Measurements from ENCODE around the gene IFNA14. TPM values are rescaled to one million over a fixed set of nuclear protein-coding genes. Genes with fewer than 3 reads are reported as not detected.

The IFNA14 gene
- total and polyA plus RNA-seq, 2 experiments from 2014 or later, result not detected

DNA sequence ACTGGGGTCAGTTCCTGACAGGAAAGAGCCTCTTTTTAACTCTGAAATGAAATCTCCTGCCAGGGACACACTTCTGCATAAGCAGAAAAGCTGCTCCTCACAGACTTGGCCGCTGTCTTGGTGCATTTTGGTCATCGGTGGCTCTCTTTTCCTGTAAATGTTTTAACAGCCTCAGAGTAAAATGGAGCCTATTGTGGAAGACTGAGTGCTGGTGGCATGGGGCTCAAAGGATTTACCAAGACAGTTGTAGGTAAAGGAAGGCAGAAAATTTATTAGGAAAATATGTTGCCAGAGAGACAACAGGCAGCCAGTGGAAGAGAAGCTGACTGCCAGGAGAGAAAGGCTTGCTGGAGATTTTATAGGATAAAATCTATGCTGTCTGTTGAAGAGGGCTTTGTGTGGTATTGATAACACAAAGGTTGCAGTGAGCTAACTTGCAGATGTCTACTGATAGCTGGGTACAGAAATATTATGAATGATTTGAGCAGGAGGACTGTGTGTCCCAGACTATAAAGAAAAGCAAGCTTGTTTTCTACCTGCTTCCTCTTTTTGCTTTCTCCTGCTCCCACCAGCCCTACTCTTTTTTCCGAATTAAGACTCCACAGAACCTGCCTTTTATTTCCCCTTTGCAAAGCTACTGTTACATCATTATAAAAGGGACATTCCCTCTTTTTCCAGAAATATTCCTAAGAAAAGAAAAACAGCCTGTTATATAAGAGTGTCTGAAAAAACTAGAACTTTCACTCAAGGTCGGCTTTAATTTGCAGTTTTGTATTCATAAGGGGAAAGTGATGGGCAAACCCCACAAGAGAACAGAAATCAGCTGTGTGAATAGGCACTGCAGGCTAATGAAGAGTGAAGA lies 27.9 kb upstream of the IFNA14 start (continued):
- TF ChIP-seq, protein P1, sequence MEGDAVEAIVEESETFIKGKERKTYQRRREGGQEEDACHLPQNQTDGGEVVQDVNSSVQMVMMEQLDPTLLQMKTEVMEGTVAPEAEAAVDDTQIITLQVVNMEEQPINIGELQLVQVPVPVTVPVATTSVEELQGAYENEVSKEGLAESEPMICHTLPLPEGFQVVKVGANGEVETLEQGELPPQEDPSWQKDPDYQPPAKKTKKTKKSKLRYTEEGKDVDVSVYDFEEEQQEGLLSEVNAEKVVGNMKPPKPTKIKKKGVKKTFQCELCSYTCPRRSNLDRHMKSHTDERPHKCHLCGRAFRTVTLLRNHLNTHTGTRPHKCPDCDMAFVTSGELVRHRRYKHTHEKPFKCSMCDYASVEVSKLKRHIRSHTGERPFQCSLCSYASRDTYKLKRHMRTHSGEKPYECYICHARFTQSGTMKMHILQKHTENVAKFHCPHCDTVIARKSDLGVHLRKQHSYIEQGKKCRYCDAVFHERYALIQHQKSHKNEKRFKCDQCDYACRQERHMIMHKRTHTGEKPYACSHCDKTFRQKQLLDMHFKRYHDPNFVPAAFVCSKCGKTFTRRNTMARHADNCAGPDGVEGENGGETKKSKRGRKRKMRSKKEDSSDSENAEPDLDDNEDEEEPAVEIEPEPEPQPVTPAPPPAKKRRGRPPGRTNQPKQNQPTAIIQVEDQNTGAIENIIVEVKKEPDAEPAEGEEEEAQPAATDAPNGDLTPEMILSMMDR (conservative IDR thresholded peaks at IDR 0.05; ENCODE audit: low read depth in 2 of 2), result no peak
- no peak for TF ChIP-seq CREB1 (CRISPR knock-in tag; IDR thresholded peaks at IDR 0.05; ENCODE audit: low read depth)

DNA sequence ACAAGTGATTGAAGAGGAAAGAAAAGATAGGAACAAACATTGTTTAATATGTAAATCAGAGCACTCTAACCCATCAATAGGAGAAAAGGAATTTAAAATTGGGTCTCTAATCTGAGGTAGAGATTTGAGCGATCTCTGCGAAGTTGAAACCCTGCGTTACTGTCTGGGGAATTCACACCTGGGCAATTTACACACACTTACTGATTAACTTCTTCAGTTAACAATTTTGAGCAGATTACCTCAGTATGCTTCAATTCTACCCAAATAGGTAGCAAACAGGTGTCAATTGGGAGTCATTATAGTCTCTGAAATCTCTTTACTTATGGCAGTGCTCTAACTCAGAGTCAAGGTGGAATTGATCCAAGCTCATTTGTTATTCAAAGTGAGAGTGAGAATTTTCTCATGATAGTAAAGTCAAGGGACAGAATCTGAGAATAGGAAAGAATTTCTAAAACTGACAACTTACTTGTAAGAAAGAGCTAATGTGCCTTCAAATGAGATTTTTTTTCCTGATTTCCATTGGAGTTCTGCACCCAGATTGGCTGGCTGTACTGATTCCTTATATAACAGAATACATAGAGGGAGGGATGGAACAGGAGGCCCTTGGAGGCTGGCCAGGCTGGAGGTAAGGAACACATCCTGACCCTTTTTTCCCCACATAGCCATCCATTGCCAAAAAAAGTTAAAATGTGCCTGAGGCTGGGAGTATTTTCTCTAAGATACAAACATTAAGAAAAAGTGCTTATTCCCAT lies 27.1 kb upstream of the IFNA14 start:
- no peaks in the 10 kb centered on the region for H3K4me1 ChIP-seq (ENCODE audit: insufficient read depth)
- no peaks in the 10 kb centered on the region for H3K79me2 ChIP-seq (replicated peaks; ENCODE audit: insufficient read depth)
- H3K36me3 ChIP-seq (ENCODE audit: insufficient read depth), result no peaks in the 10 kb centered on the region
- no peak overlapping the region for H3K4me3 ChIP-seq
- no peaks in the 10 kb centered on the region for H3K36me3 Mint-ChIP-seq (ENCODE audit: low read depth)
- no peak overlapping the region for H3K27ac Mint-ChIP-seq
- no peak overlapping the region for H3K4me2 ChIP-seq
- H2AFZ ChIP-seq, result no peak overlapping the region
- no peak for TF ChIP-seq JUNB (IDR thresholded peaks at IDR 0.05; ENCODE audit: unreplicated experiment)
- TF ChIP-seq NANOG (IDR thresholded peaks at IDR 0.05; ENCODE audit: borderline replicate concordance), result no peak
- no peak for TF ChIP-seq ZNF114 (CRISPR knock-in tag; IDR thresholded peaks at IDR 0.05)
- no peak for TF ChIP-seq ZNF331 (CRISPR knock-in tag; IDR thresholded peaks at IDR 0.05; ENCODE audit: low read depth)
- TF ChIP-seq EZH2phosphoT487 (IDR thresholded peaks at IDR 0.05; ENCODE audit: unreplicated experiment), result no peak
- H3K27ac ChIP-seq (ENCODE audit: low read depth), result no peak overlapping the region
- peaks cover 100% of the 10 kb centered on the region for H3K27me3 ChIP-seq (ENCODE audit: insufficient read depth)
- DNase-seq (ENCODE audit: low spot score) (peak; percentile 24), ATAC-seq (no peak; the same call in 2 of the 3 replicates)
- peaks cover 5% of the 10 kb centered on the region; the same call in 1 of the 3 replicates for H3K4me1 Mint-ChIP-seq
- H3K9me3 Mint-ChIP-seq, result peaks cover 5% of the 10 kb centered on the region; the same call in 2 of the 3 replicates
- H4K20me1 ChIP-seq (replicated peaks; ENCODE audit: insufficient read depth), result no peaks in the 10 kb centered on the region; the same call in 1 of the 2 replicates
- H3F3A ChIP-seq (replicated peaks; ENCODE audit: low read depth), result no peaks in the 10 kb centered on the region
- peaks cover 74% of the 10 kb centered on the region for H3K27me3 Mint-ChIP-seq (ENCODE audit: insufficient read depth, low read depth, poor library complexity)
- no peaks in the 10 kb centered on the region for H3K9me2 ChIP-seq (ENCODE audit: insufficient read depth)
- no peak overlapping the region for H3K4me3 Mint-ChIP-seq

DNA sequence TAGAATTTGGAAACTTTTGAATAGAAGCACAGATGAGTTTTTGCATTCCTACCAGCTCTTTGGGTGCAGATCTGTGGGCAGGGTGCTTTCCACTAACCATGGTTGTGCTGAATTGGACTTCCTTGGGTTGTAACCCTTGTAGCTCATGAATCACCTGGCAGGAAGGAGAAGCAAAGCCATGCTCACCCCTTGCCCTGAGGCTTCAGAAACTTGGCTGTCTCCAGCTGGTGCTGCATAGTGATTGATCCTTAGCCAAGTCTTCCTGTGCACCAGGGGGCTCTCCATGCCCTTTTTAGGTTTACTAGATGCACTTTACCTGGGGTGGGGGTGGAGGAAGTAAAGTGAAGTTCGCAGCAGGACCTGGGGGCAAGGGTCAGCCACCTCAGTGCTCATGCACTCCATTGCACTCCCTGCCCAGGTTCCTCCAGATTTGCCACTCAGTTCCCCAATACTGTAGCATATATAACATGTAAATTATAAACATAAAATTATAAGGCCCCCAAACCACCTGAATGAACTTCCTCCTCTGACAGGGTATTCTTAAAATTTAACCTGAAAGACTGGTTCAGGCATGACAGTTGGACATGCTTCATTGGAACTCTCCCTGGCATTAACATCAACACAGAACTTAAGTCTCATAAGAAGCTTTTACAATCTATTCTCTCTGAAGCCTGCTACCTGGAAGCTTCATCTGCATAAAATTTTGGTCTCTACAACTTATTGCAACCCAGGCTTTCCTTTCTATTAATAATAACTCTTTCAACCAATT lies 25.8 kb upstream of the IFNA14 start:
- no peaks in the 10 kb centered on the region; the same call in 1 of the 3 replicates for H3K9me3 Mint-ChIP-seq

More for the DNA sequence above, 25.8 kb upstream of the IFNA14 start:
- H2AFZ ChIP-seq, result no peak overlapping the region
- Mint-ChIP-seq H3K4me3 (no peak overlapping the region), H3K27ac (no peak overlapping the region), H3K36me3 (ENCODE audit: low read depth) (no peaks in the 10 kb centered on the region), H3K4me1 (peaks cover 5% of the 10 kb centered on the region; the same call in 1 of the 3 replicates), H3K27me3 (ENCODE audit: insufficient read depth, low read depth, poor library complexity) (peaks cover 69% of the 10 kb centered on the region)
- H3K4me1 ChIP-seq (ENCODE audit: insufficient read depth), result no peaks in the 10 kb centered on the region
- H3K4me3 ChIP-seq, result no peak overlapping the region
- DNase-seq (ENCODE audit: low spot score) (peak; percentile 11), ATAC-seq (peak; percentile 48; the same call in 1 of the 3 replicates)
- no peak overlapping the region for H3K27ac ChIP-seq (ENCODE audit: low read depth)
- H3K9me2 ChIP-seq (ENCODE audit: insufficient read depth), result no peaks in the 10 kb centered on the region
- no peaks in the 10 kb centered on the region for H3K36me3 ChIP-seq (ENCODE audit: insufficient read depth)
- no peaks in the 10 kb centered on the region for H3F3A ChIP-seq (replicated peaks; ENCODE audit: low read depth)
- peaks cover 100% of the 10 kb centered on the region for H3K27me3 ChIP-seq (ENCODE audit: insufficient read depth)
- TF ChIP-seq, protein P2, sequence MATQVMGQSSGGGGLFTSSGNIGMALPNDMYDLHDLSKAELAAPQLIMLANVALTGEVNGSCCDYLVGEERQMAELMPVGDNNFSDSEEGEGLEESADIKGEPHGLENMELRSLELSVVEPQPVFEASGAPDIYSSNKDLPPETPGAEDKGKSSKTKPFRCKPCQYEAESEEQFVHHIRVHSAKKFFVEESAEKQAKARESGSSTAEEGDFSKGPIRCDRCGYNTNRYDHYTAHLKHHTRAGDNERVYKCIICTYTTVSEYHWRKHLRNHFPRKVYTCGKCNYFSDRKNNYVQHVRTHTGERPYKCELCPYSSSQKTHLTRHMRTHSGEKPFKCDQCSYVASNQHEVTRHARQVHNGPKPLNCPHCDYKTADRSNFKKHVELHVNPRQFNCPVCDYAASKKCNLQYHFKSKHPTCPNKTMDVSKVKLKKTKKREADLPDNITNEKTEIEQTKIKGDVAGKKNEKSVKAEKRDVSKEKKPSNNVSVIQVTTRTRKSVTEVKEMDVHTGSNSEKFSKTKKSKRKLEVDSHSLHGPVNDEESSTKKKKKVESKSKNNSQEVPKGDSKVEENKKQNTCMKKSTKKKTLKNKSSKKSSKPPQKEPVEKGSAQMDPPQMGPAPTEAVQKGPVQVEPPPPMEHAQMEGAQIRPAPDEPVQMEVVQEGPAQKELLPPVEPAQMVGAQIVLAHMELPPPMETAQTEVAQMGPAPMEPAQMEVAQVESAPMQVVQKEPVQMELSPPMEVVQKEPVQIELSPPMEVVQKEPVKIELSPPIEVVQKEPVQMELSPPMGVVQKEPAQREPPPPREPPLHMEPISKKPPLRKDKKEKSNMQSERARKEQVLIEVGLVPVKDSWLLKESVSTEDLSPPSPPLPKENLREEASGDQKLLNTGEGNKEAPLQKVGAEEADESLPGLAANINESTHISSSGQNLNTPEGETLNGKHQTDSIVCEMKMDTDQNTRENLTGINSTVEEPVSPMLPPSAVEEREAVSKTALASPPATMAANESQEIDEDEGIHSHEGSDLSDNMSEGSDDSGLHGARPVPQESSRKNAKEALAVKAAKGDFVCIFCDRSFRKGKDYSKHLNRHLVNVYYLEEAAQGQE (IDR thresholded peaks at IDR 0.05; ENCODE audit: unreplicated experiment), result no peak
- no peak for TF ChIP-seq POLR2AphosphoS5 (IDR thresholded peaks at IDR 0.05; ENCODE audit: low read depth)
- TF ChIP-seq, protein P1 (conservative IDR thresholded peaks at IDR 0.05; ENCODE audit: low read depth in 2 of 2), result 0 out of 4 replicates have a peak, but pooled peaks of 1 of the 2 experiments have one; percentile 14
- H3K79me2 ChIP-seq (replicated peaks; ENCODE audit: insufficient read depth), result no peaks in the 10 kb centered on the region
- no peaks in the 10 kb centered on the region; the same call in 1 of the 2 replicates for H4K20me1 ChIP-seq (replicated peaks; ENCODE audit: insufficient read depth)
- H3K4me2 ChIP-seq, result no peak overlapping the region
